Upper lobe of left lung (tissue), 6 donors: Measurements from ENCODE around the gene CCDC12. TPM values are rescaled to one million over a fixed set of nuclear protein-coding genes. Genes with fewer than 3 reads are reported as not detected.

Source experiments
- ATAC-seq, 2 donors: fragments of 200-7000 bp; cut with Tn5 transposase; one replicate each; pipeline ENCODE4 v1.9.1; 2022; ENCODE audit warnings: mild to moderate bottlenecking in 2 of 2, moderate library complexity in 2 of 2; ENCODE audit not compliant: low FRiP score in 2 of 2
- DNase-seq, 2 donors: peaks; one replicate each; pipeline ENCODE4 v3.0.0-alpha.2; 2019 to 2020
- H3K27ac ChIP-seq, 4 donors: fragments of 200-600 bp; sonication (generic); one replicate each; pipeline ENCODE4 v1.5.1; 2016 to 2019
- H3K27me3 ChIP-seq, 4 donors: fragments of 200-600 bp; sonication (generic); one replicate each; pipeline ENCODE4 v1.5.1; 2017 to 2019
- H3K36me3 ChIP-seq, 4 donors: fragments of 200-600 bp; sonication (generic); one replicate each; pipeline ENCODE4 v1.5.1; 2016 to 2019
- H3K4me1 ChIP-seq, 4 donors: fragments of 200-600 bp; sonication (generic); one replicate each; pipeline ENCODE4 v1.5.1; 2018 to 2019
- H3K4me3 ChIP-seq, 4 donors: fragments of 200-600 bp; sonication (generic); one replicate each; pipeline ENCODE4 v1.5.1; 2017 to 2019; ENCODE audit warnings: mild to moderate bottlenecking in 2 of 4, moderate library complexity in 1 of 4
- H3K9me3 ChIP-seq, 4 donors: fragments of 200-600 bp; sonication (generic); one replicate each; pipeline ENCODE4 v1.5.1; 2018 to 2019
- CTCF ChIP-seq, 6 experiments: fragments of 450-650 bp in 4 of 6; fragments of 200-600 bp in 2 of 6; sonication (generic) in 2 of 6; IDR thresholded peaks; one replicate each; pipeline ENCODE4 v1.5.1; 2016 to 2019; ENCODE audit warnings: antibody characterized with exemption in 6 of 6
- EP300 ChIP-seq, 4 donors: sonication (generic); formaldehyde crosslinking; IDR thresholded peaks; one replicate each; pipeline ENCODE4 v1.5.1; 2017; ENCODE audit warnings: antibody characterized with exemption in 4 of 4, control low read depth in 2 of 4
- POLR2A ChIP-seq, 4 donors: fragments of 450-650 bp; IDR thresholded peaks; one replicate each; pipeline ENCODE4 v1.5.1; 2016 to 2017; ENCODE audit warnings: antibody characterized with exemption in 4 of 4, mild to moderate bottlenecking in 2 of 4
- POLR2AphosphoS5 ChIP-seq, 2 donors: sonication (generic); formaldehyde crosslinking; IDR thresholded peaks; one replicate each; pipeline ENCODE4 v1.5.1; 2017; ENCODE audit warnings: antibody characterized with exemption in 2 of 2
- WGBS, 2 donors: methylation state at CpG; one replicate each; pipeline ENCODE4 v1.1.5; 2017 to 2018; 5-methylcytosine and 5-hydroxymethylcytosine counted together
- total RNA-seq, 6 donors: library from RNA; depleted of rRNA in 4 of 6; stranded (reverse); fragments of >200 nt in 4 of 6; gene quantifications; one replicate each; pipeline versions ENCODE4 v1.1.0 to v1.2.1, GENCODE V29; 2016 to 2021
- donor health status: DM: no; HTN: no; CAD: no; lungs with moderate emphysema.
- donor health status: DM: no; HTN: yes; CAD: no; lungs with severe emphysema.

Gene CCDC12
- total RNA-seq, 6 donors from 2014 or later = 42.3 to 93.2 (median 69.8) TPM

GRCh38 chr3:46895761-46896160 lies 80.8 kb downstream of the CCDC12 start:
- Histone ChIP-seq H3K36me3 (no peaks in the 10 kb centered on the region), H3K4me1 (peaks cover 34 to 37% (median 37%) of the 10 kb centered on the region in 4 donors), H3K4me3 (no peak overlapping the region), H3K27me3 (peaks cover 0 to 11% (median 4%) of the 10 kb centered on the region in 4 donors), H3K9me3 (no peaks in the 10 kb centered on the region), H3K27ac (no peak overlapping the region)
- no peak for DNase-seq
- 77 to 91% methylated on average over 1 to 4 of the region's 4 CpGs for WGBS, 2 donors
- no peak for ATAC-seq
- no peak for TF ChIP-seq CTCF (IDR thresholded peaks at IDR 0.05)
- TF ChIP-seq POLR2A (IDR thresholded peaks at IDR 0.05) = no peak
- TF ChIP-seq POLR2AphosphoS5 (IDR thresholded peaks at IDR 0.05) = no peak
- no peak for TF ChIP-seq EP300 (IDR thresholded peaks at IDR 0.05)

DNA sequence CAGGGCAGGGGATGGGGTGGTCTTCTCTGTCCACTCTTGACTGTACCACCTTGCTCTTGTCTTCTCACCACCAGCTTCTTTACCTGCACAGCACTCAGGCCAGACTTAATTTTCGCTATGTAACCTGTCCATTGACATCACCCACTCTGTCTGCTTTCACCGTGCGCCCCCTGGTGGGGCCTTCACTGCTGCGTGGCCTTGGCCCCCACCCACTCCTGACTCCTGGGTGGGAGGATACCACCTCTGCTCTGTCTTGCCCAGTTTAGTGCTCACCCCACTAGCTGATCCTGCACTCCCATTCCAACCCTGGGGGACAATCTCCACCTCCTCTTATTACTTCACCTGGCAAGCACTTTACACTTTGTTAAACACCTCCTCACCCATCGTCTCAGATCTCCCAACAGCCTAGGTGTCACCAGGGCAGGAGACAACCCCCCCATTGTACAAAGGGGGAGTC lies 81.3 kb downstream of the CCDC12 start:
- ATAC-seq (peak; percentile 27 to 75), DNase-seq (peak; percentile 61 to 90)
- no peaks in the 10 kb centered on the region for H3K36me3 ChIP-seq
- WGBS, 2 donors = 18% methylated on average over 5 of the region's 5 CpGs
- H3K4me3 ChIP-seq = no peak overlapping the region
- H3K9me3 ChIP-seq = no peaks in the 10 kb centered on the region
- H3K27ac ChIP-seq = peak overlapping the region in 1 of 4 donors; percentile 32
- peaks cover 34 to 37% (median 37%) of the 10 kb centered on the region in 4 donors for H3K4me1 ChIP-seq
- H3K27me3 ChIP-seq = peaks cover 0 to 11% (median 4%) of the 10 kb centered on the region in 4 donors
- TF ChIP-seq CTCF (IDR thresholded peaks at IDR 0.05) (peak; percentile 75 to 90 (median 87)), POLR2A (IDR thresholded peaks at IDR 0.05) (no peak)

- ATAC-seq (no peak), DNase-seq (no peak)
- Histone ChIP-seq H3K9me3 (no peaks in the 10 kb centered on the region), H3K36me3 (no peaks in the 10 kb centered on the region), H3K4me1 (peaks cover 31 to 36% (median 33%) of the 10 kb centered on the region in 4 donors), H3K27me3 (peaks cover 0 to 11% (median 4%) of the 10 kb centered on the region in 4 donors), H3K27ac (peak overlapping the region in 1 of 4 donors; percentile 43), H3K4me3 (no peak overlapping the region)
- 90 to 95% methylated on average over 5 to 6 of the region's 6 CpGs for WGBS, 2 donors
- TF ChIP-seq EP300 (IDR thresholded peaks at IDR 0.05) (no peak), POLR2A (IDR thresholded peaks at IDR 0.05) (no peak), POLR2AphosphoS5 (IDR thresholded peaks at IDR 0.05) (no peak), CTCF (IDR thresholded peaks at IDR 0.05) (no peak)
Observed at GRCh38 chr3:46894256-46894655, 82.3 kb downstream of the CCDC12 start.

DNA sequence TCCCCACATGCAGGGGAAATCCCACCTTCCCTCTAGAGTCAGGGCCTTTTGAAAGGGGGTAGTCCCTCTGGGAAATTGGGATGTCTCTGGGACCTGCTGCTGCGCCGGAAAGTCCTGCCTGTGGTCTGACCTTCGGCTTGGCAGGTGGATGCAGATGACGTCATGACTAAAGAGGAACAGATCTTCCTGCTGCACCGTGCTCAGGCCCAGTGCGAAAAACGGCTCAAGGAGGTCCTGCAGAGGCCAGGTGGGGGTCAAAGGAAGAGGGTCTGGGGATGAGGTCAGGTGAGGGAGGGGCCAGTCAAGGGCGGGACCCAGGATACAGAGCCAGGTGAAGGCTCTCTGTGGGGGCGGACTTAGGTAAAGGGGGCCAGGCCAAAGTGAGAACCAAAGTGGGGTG lies 82.8 kb downstream of the CCDC12 start:
- peak overlapping the region in 1 of 4 donors; percentile 43 for H3K27ac ChIP-seq
- H3K27me3 ChIP-seq = peaks cover 0 to 7% (median 3%) of the 10 kb centered on the region in 4 donors
- peaks cover 26 to 33% (median 29%) of the 10 kb centered on the region in 4 donors for H3K4me1 ChIP-seq
- H3K4me3 ChIP-seq = no peak overlapping the region
- no peak for TF ChIP-seq CTCF (IDR thresholded peaks at IDR 0.05)
- no peak for TF ChIP-seq POLR2AphosphoS5 (IDR thresholded peaks at IDR 0.05)
- no peak for TF ChIP-seq EP300 (IDR thresholded peaks at IDR 0.05)
- TF ChIP-seq POLR2A (IDR thresholded peaks at IDR 0.05) = no peak
- 67 to 73% methylated on average over 8 to 9 of the region's 9 CpGs for WGBS, 2 donors
- DNase-seq (no peak), ATAC-seq (no peak)
- H3K36me3 ChIP-seq = no peaks in the 10 kb centered on the region
- H3K9me3 ChIP-seq = no peaks in the 10 kb centered on the region

DNA sequence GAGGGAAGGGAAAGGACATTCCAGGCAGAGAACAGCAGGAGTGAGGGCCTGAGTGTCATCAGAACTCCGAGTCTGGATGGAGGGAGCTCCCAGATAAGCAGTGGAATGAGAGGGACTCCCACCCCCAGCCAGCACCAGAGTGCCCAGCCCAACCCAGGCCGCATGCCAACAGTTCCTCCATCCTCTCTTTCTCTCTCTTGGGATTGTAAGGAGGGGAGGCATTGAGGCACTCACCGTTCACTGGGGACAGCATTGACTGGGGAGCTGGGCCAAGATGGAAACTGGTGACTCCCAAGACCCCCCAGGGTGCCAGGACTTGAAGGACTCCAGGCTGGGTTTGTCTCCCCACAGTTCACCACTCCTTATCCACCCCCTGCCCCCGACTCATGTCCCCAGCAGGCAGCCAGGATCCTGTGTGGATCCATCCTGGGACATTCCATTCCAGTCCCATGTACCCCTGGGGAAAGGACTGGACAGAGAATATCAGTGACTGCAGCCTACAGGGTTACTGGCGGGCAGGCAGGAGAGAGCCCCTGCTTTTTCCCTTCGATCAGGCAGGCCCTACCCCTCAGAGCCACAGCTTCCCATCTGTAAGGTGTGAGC lies 83.3 kb downstream of the CCDC12 start:
- 63 to 66% methylated on average over 5 to 6 of the region's 6 CpGs for WGBS, 2 donors
- DNase-seq (peak in 1 of 2 donors; percentile 36), ATAC-seq (no peak)
- H3K4me3 ChIP-seq = peak overlapping the region in 1 of 4 donors; percentile 47
- no peaks in the 10 kb centered on the region for H3K36me3 ChIP-seq
- H3K4me1 ChIP-seq = peaks cover 21 to 28% (median 24%) of the 10 kb centered on the region in 4 donors
- H3K27me3 ChIP-seq = peaks cover 0 to 2% (median under 1%) of the 10 kb centered on the region in 4 donors
- H3K9me3 ChIP-seq = no peaks in the 10 kb centered on the region
- H3K27ac ChIP-seq = peak overlapping the region in 3 of 4 donors; percentile 54 to 62 (median 56)
- peak in 1 of 2 donors; percentile 38 for TF ChIP-seq POLR2AphosphoS5 (IDR thresholded peaks at IDR 0.05)
- no peak for TF ChIP-seq POLR2A (IDR thresholded peaks at IDR 0.05)
